Stimulated activated effector memory CD8-positive, alpha-beta T cell treated with anti-CD3 and anti-CD28 coated beads, Interleukin-12 subunit alpha, Interleukin-12 subunit beta, amount 100 ng/mL, for 72 hours (primary cell): ENCODE data around the gene CYTH3.
A peak's percentile ranks its signal among the peaks of the same experiment; 100 is the strongest.
"Not testable (repeated sequence)": the region's sequence is repeated elsewhere in the genome, so short reads cannot be mapped to it uniquely, and the experiment has no call there.

Experiments
- ATAC-seq: fragments of 150-1000 bp; cut with Tn5 transposase; 2 replicates; pipeline ENCODE4 v1.10.0; 2021
- DNase-seq, 2 donors: peaks; one replicate each; pipeline ENCODE4 v3.0.0; 2021 to 2022; ENCODE audit warnings: low spot score in 2 of 2
- H3K27ac Mint-ChIP-seq: one replicate; pipeline ENCODE4 v1.8.0; 2022; ENCODE audit warnings: mild to moderate bottlenecking, mixed read lengths
- H3K36me3 Mint-ChIP-seq: one replicate; pipeline ENCODE4 v1.8.0; 2022; ENCODE audit warnings: mild to moderate bottlenecking, mixed read lengths
- H3K4me1 Mint-ChIP-seq: one replicate; pipeline ENCODE4 v1.8.0; 2022; ENCODE audit warnings: mixed read lengths
- H3K4me3 Mint-ChIP-seq: one replicate; pipeline ENCODE4 v1.8.0; 2022; ENCODE audit warnings: mild to moderate bottlenecking, mixed read lengths
- H3K9me3 Mint-ChIP-seq: one replicate; pipeline ENCODE4 v1.8.0; 2022; ENCODE audit warnings: mixed read lengths

The CYTH3 gene

GRCh38 chr7:6235029-6235871 lies 37.2 kb downstream of the CYTH3 start:
- Mint-ChIP-seq H3K4me3 (no peak overlapping the region), H3K27ac (peak overlapping the region; percentile 35), H3K4me1 (peaks cover 56% of the 10 kb centered on the region), H3K9me3 (no peaks in the 10 kb centered on the region), H3K36me3 (no peaks in the 10 kb centered on the region)
- ATAC-seq, result no peak
- no peak for DNase-seq

DNA sequence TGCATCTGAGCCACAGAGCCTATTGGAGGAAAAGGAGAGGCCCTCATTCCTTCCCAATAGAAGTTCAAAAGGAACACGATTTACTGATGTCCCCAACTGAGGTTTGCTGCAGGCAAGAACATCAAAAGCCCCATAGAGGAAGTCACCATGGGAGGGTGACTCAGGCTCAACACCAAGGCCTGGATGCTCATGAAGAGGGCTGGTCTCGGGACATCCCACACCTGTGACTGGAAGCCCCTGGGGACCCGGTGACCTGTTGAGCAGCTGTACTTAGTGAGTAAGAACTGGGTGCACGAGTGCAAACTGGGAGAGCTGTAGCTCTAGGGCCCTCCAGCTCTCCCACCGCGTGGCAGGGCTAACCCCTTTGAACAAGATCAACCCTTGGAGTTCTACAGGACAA lies 38.0 kb downstream of the CYTH3 start:
- Mint-ChIP-seq H3K9me3 (no peaks in the 10 kb centered on the region), H3K4me1 (peaks cover 53% of the 10 kb centered on the region), H3K36me3 (no peaks in the 10 kb centered on the region), H3K4me3 (no peak overlapping the region), H3K27ac (no peak overlapping the region)
- DNase-seq (no peak), ATAC-seq (peak; percentile 95)

- no peaks in the 10 kb centered on the region for H3K36me3 Mint-ChIP-seq
- peak overlapping the region; percentile 22 for H3K4me3 Mint-ChIP-seq
- ATAC-seq (peak; percentile 55), DNase-seq (no peak)
- H3K4me1 Mint-ChIP-seq, result peaks cover 56% of the 10 kb centered on the region
- H3K27ac Mint-ChIP-seq, result peak overlapping the region; percentile 8
- no peaks in the 10 kb centered on the region for H3K9me3 Mint-ChIP-seq
These were observed 39.9 kb downstream of the CYTH3 start for GRCh38 chr7:6232534-6232933.

DNA sequence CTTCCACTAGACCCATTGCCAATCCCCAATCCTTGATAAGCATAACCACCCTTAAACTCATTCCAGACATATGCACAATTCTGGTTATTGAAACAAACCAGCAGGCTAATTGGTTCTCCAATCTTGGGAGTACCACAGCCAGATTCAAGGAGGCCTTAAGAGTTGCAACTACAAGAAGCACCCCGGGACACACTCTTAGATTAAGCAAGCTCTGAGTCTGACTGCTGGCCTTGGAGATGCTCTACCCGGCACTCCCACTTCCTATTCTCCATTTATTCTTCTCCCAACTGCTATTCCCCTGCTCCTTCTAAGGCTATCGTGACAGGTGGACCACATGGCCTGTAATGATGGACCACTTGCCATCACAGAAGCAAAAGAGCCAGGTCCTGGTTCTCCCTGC lies 40.3 kb downstream of the CYTH3 start:
- ATAC-seq, result no peak
- no peaks in the 10 kb centered on the region for H3K36me3 Mint-ChIP-seq
- no peaks in the 10 kb centered on the region for H3K9me3 Mint-ChIP-seq
- no peak for DNase-seq
- peak overlapping the region; percentile 22 for H3K4me3 Mint-ChIP-seq
- peaks cover 56% of the 10 kb centered on the region for H3K4me1 Mint-ChIP-seq
- peak overlapping the region; percentile 8 for H3K27ac Mint-ChIP-seq

- Mint-ChIP-seq H3K27ac (no peak overlapping the region), H3K9me3 (no peaks in the 10 kb centered on the region), H3K36me3 (no peaks in the 10 kb centered on the region), H3K4me1 (peaks cover 56% of the 10 kb centered on the region), H3K4me3 (no peak overlapping the region)
- ATAC-seq, result no peak
- DNase-seq, result no peak
These were observed 41.2 kb downstream of the CYTH3 start for GRCh38 chr7:6231184-6231583.

DNA sequence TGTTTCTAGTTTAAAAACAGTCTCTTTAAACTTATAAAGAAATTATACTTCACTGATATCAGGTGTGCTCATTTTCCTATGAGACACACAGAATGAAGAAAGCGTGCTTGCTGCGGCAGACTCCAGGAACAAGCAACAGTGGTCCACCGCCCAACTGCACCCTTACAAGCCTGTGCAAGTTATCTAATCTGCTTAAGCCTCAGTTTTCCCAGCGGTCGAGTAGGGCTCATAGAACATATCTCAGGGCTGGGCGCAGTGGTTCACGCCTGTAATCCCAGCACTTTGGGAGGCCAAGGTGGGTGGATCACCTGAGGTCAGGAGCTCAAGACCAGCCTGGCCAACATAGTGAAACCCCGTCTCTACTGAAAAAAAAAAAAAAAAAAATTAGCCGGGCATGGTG lies 43.1 kb downstream of the CYTH3 start:
- H3K4me1 Mint-ChIP-seq, result peaks cover 47% of the 10 kb centered on the region
- DNase-seq, H3K4me3 Mint-ChIP-seq, ATAC-seq, H3K9me3 Mint-ChIP-seq, H3K36me3 Mint-ChIP-seq, H3K27ac Mint-ChIP-seq: not testable (repeated sequence)

GRCh38 chr7:6228361-6229229 lies 43.8 kb downstream of the CYTH3 start:
- ATAC-seq, result peak; percentile 57
- H3K4me3 Mint-ChIP-seq, result peak overlapping the region; percentile 24
- DNase-seq, result no peak
- H3K36me3 Mint-ChIP-seq, result no peaks in the 10 kb centered on the region
- peaks cover 40% of the 10 kb centered on the region for H3K4me1 Mint-ChIP-seq
- no peaks in the 10 kb centered on the region for H3K9me3 Mint-ChIP-seq
- H3K27ac Mint-ChIP-seq, result no peak overlapping the region

- Mint-ChIP-seq H3K4me1 (peaks cover 29% of the 10 kb centered on the region), H3K9me3 (no peaks in the 10 kb centered on the region), H3K36me3 (no peaks in the 10 kb centered on the region), H3K27ac (no peak overlapping the region), H3K4me3 (no peak overlapping the region)
- DNase-seq (no peak), ATAC-seq (no peak)
These were observed 45.1 kb downstream of the CYTH3 start for GRCh38 chr7:6227294-6227846.

GRCh38 chr7:6226194-6226799 lies 46.1 kb downstream of the CYTH3 start:
- peaks cover 7% of the 10 kb centered on the region for H3K36me3 Mint-ChIP-seq
- DNase-seq (no peak), ATAC-seq (no peak)
- no peaks in the 10 kb centered on the region for H3K9me3 Mint-ChIP-seq
- no peak overlapping the region for H3K27ac Mint-ChIP-seq
- H3K4me3 Mint-ChIP-seq, result no peak overlapping the region
- peaks cover 30% of the 10 kb centered on the region for H3K4me1 Mint-ChIP-seq

DNA sequence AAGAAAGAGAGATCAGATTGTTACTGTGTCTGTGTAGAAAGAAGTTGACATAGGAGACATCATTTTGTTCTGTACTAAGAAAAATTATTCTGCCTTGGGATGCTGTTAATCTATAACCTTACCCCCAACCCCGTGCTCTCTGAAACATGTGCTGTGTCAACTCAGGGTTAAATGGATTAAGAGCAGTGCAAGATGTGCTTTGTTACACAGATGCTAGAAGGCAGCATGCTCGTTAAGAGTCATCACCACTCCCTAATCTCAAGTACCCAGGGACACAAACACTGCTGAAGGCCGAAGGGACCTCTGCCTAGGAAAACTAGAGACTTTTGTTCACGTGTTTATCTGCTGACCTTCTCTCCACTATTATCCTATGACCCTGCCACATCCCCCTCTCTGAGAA lies 49.0 kb downstream of the CYTH3 start:
- Mint-ChIP-seq H3K36me3 (peaks cover 12% of the 10 kb centered on the region), H3K4me1 (peaks cover 19% of the 10 kb centered on the region)
- not testable (repeated sequence) for DNase-seq, H3K9me3 Mint-ChIP-seq, H3K4me3 Mint-ChIP-seq, ATAC-seq, H3K27ac Mint-ChIP-seq

- not testable (repeated sequence) for H3K9me3 Mint-ChIP-seq, ATAC-seq, DNase-seq, H3K27ac Mint-ChIP-seq, H3K4me3 Mint-ChIP-seq
- Mint-ChIP-seq H3K4me1 (peaks cover 15% of the 10 kb centered on the region), H3K36me3 (peaks cover 12% of the 10 kb centered on the region)
These were observed 49.4 kb downstream of the CYTH3 start for GRCh38 chr7:6223010-6223409.

- peak overlapping the region; percentile 76 for H3K27ac Mint-ChIP-seq
- H3K9me3 Mint-ChIP-seq, result no peaks in the 10 kb centered on the region
- peaks cover 13% of the 10 kb centered on the region for H3K4me1 Mint-ChIP-seq
- ATAC-seq (peak; percentile 100), DNase-seq (peak in 1 of 2 donors; percentile 70)
- peaks cover 12% of the 10 kb centered on the region for H3K36me3 Mint-ChIP-seq
- H3K4me3 Mint-ChIP-seq, result peak overlapping the region; percentile 46
These were observed 50.8 kb downstream of the CYTH3 start for GRCh38 chr7:6221340-6222319.

DNA sequence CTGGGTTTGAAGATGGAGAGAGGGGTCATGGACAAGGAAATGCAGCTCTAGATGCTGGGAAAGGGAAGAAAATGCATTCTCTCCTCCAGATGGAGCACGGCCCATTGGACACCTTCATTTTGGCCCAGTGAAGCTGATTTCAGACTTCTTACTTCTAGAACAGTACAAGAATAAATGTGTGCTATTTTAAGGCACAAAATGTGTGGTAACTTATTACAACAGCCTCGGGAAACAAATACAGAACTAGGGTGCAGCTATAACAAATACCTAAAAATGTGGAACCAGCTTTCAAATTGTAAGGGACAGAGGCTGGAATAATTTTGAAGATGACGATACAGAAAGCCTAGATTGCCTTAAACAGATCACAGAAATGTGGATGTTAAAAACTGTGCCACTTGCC lies 54.1 kb downstream of the CYTH3 start:
- DNase-seq, result no peak
- H3K4me1 Mint-ChIP-seq, result peaks cover 21% of the 10 kb centered on the region
- H3K36me3 Mint-ChIP-seq, result peaks cover 12% of the 10 kb centered on the region
- no peak for ATAC-seq
- no peak overlapping the region for H3K27ac Mint-ChIP-seq
- no peak overlapping the region for H3K4me3 Mint-ChIP-seq
- no peaks in the 10 kb centered on the region for H3K9me3 Mint-ChIP-seq

DNA sequence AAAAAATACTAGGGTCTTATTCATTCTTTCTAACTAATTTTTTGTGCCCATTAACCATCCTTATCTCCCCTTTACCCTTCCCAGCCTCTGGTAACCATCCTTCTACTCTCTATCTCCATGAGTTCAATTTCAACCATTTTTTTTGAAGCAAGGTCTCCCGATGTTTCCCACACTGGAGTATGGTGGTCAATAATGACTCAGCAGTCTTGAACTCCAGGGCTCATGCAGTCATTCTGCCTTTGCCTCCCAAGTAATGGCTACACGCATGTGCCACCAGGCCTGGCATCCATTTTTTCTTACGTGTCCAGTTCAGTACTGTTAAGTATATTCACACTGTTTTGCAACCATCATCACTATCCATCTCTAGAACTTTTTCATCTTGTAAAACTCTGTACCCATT lies 60.4 kb downstream of the CYTH3 start:
- Mint-ChIP-seq H3K9me3 (no peaks in the 10 kb centered on the region), H3K4me1 (peaks cover 19% of the 10 kb centered on the region), H3K4me3 (no peak overlapping the region), H3K36me3 (no peaks in the 10 kb centered on the region), H3K27ac (no peak overlapping the region)
- no peak for DNase-seq
- no peak for ATAC-seq
